Esophagus muscularis mucosa (tissue), 4 donors: ENCODE data around the gene EVL. TPM values are rescaled to one million over a fixed set of nuclear protein-coding genes. Genes with fewer than 3 reads are reported as not detected.

Source experiments
- DNase-seq: peaks from one replicate; pipeline ENCODE4 v3.0.0-alpha.2; 2017; ENCODE audit errors: extremely low spot score
- H3K27ac ChIP-seq, 4 donors: fragments of 200-600 bp; sonication (generic); replicated peaks in 1 of 4; 1 replicate in 3 of 4; 2 replicates in 1 of 4; pipeline ENCODE4 v1.5.1; 2016 to 2019; ENCODE audit warnings: mild to moderate bottlenecking in 1 of 4
- H3K27me3 ChIP-seq, 4 donors: fragments of 200-600 bp; sonication (generic); one replicate each; pipeline versions ENCODE4 v1.5.1 to v1.6.0; 2016 to 2019
- H3K36me3 ChIP-seq, 4 donors: fragments of 200-600 bp; sonication (generic); one replicate each; pipeline ENCODE4 v1.5.1; 2016 to 2019
- H3K4me1 ChIP-seq, 4 donors: fragments of 200-600 bp; sonication (generic); one replicate each; pipeline ENCODE4 v1.5.1; 2016 to 2019
- H3K4me3 ChIP-seq, 4 donors: fragments of 200-600 bp; sonication (generic); 1 replicate in 2 of 4; 2 replicates in 2 of 4; pipeline ENCODE4 v1.5.1; 2016 to 2019; ENCODE audit warnings: mild to moderate bottlenecking in 4 of 4, moderate library complexity in 1 of 4
- H3K9me3 ChIP-seq, 4 donors: fragments of 200-600 bp; sonication (generic); 1 replicate in 3 of 4; 2 replicates in 1 of 4; pipeline ENCODE4 v1.5.1; 2016 to 2019
- CTCF ChIP-seq, 3 experiments: fragments of 200-600 bp in 2 of 3; fragments of 450-650 bp in 1 of 3; sonication (generic) in 2 of 3; IDR thresholded peaks; one replicate each; pipeline ENCODE4 v1.5.1; 2017 to 2019; ENCODE audit warnings: antibody characterized with exemption in 3 of 3, mild to moderate bottlenecking in 2 of 3, moderate library complexity in 1 of 3
- EP300 ChIP-seq: sonication (generic); formaldehyde crosslinking; IDR thresholded peaks from one replicate; pipeline ENCODE4 v1.6.1; 2017; ENCODE audit warnings: antibody characterized with exemption
- POLR2A ChIP-seq: fragments of 450-650 bp; IDR thresholded peaks from one replicate; pipeline ENCODE4 v1.6.1; 2017; ENCODE audit warnings: antibody characterized with exemption, moderate library complexity, mild to moderate bottlenecking, low read depth
- POLR2AphosphoS5 ChIP-seq, 2 donors: sonication (generic); formaldehyde crosslinking; IDR thresholded peaks; one replicate each; pipeline ENCODE4 v1.6.1; 2017; ENCODE audit warnings: antibody characterized with exemption in 2 of 2
- WGBS: methylation state at CpG from one replicate; pipeline ENCODE4 v1.1.5; 2018; 5-methylcytosine and 5-hydroxymethylcytosine counted together
- intact Hi-C: fragments of 100-400 bp; cut with DNase I; formaldehyde crosslinking; loops from one replicate; pipeline ENCODE4 v1.15.1; 2023
- total RNA-seq, 4 donors: library from RNA; depleted of rRNA; stranded (reverse); fragments of >200 nt; gene quantifications; one replicate each; pipeline versions ENCODE4 v1.1.0 to v1.2.1, GENCODE V29; 2016

The EVL gene
- total RNA-seq, 4 donors from 2014 or later = 27.0 to 43.9 (median 37.3) TPM

GRCh38 chr14:100124551-100125088 lies 59.4 kb downstream of the EVL start:
- WGBS = 88% methylated on average over 17 of the region's 20 CpGs
- H3K36me3 ChIP-seq = peaks cover 14 to 56% (median 26%) of the 10 kb centered on the region in 4 donors

GRCh38 chr14:100126401-100126800 lies 61.2 kb downstream of the EVL start:
- no peak for TF ChIP-seq POLR2AphosphoS5 (IDR thresholded peaks at IDR 0.05)
- no peak for TF ChIP-seq CTCF (IDR thresholded peaks at IDR 0.05)
- TF ChIP-seq POLR2A = no peak
- no peak for TF ChIP-seq EP300
- Histone ChIP-seq H3K27me3 (no peaks in the 10 kb centered on the region), H3K4me3 (no peak overlapping the region), H3K36me3 (peaks cover 14 to 70% (median 34%) of the 10 kb centered on the region in 4 donors), H3K4me1 (peaks cover 17 to 20% (median 18%) of the 10 kb centered on the region in 4 donors), H3K9me3 (no peaks in the 10 kb centered on the region), H3K27ac (no peak overlapping the region)
- 100% methylated on average over 2 of the region's 13 CpGs for WGBS
- no peak for DNase-seq
- intact Hi-C loops = no loop called here

More at GRCh38 chr14:100124551-100125088, 59.4 kb downstream of the EVL start:
- no peak for DNase-seq
- peaks cover 13 to 18% (median 17%) of the 10 kb centered on the region in 4 donors for H3K4me1 ChIP-seq
- H3K27ac ChIP-seq = no peak overlapping the region
- intact Hi-C loops = no loop called here
- no peaks in the 10 kb centered on the region for H3K27me3 ChIP-seq
- no peak overlapping the region for H3K4me3 ChIP-seq
- no peak for TF ChIP-seq EP300
- no peak for TF ChIP-seq CTCF (IDR thresholded peaks at IDR 0.05)
- TF ChIP-seq POLR2A = no peak
- TF ChIP-seq POLR2AphosphoS5 (IDR thresholded peaks at IDR 0.05) = no peak
- no peaks in the 10 kb centered on the region for H3K9me3 ChIP-seq

- H3K4me3 ChIP-seq = no peak overlapping the region
- H3K36me3 ChIP-seq = peaks cover 19 to 86% (median 49%) of the 10 kb centered on the region in 4 donors
- DNase-seq = no peak
- H3K9me3 ChIP-seq = no peaks in the 10 kb centered on the region
- H3K4me1 ChIP-seq = peaks cover 17 to 24% (median 19%) of the 10 kb centered on the region in 4 donors
- H3K27me3 ChIP-seq = no peaks in the 10 kb centered on the region
- TF ChIP-seq POLR2AphosphoS5 (IDR thresholded peaks at IDR 0.05) (no peak), POLR2A (no peak), EP300 (no peak), CTCF (IDR thresholded peaks at IDR 0.05) (no peak)
- 90% methylated on average over 12 of the region's 12 CpGs for WGBS
- intact Hi-C loops = no loop called here
- H3K27ac ChIP-seq = peak overlapping the region in 1 of 4 donors; percentile 30
Measured at GRCh38 chr14:100127853-100128455, 62.7 kb downstream of the EVL start.

GRCh38 chr14:100128688-100129087 lies 63.5 kb downstream of the EVL start:
- no peak for DNase-seq
- peaks cover 17 to 24% (median 19%) of the 10 kb centered on the region in 4 donors for H3K4me1 ChIP-seq
- peak overlapping the region in 1 of 4 donors; percentile 30 for H3K27ac ChIP-seq
- H3K9me3 ChIP-seq = no peaks in the 10 kb centered on the region
- H3K27me3 ChIP-seq = no peaks in the 10 kb centered on the region
- TF ChIP-seq CTCF (IDR thresholded peaks at IDR 0.05) (no peak), POLR2A (no peak), POLR2AphosphoS5 (IDR thresholded peaks at IDR 0.05) (no peak), EP300 (no peak)
- intact Hi-C loops = no loop called here
- WGBS = 81% methylated on average over 12 of the region's 12 CpGs
- H3K36me3 ChIP-seq = peaks cover 22 to 88% (median 53%) of the 10 kb centered on the region in 4 donors
- H3K4me3 ChIP-seq = no peak overlapping the region
